ENCODE results near the gene TECTB.

Gene TECTB

GRCh38 chr10:112349521-112350085 lies 66.4 kb downstream of the TECTB start:
- no peak for DNase-seq

DNA sequence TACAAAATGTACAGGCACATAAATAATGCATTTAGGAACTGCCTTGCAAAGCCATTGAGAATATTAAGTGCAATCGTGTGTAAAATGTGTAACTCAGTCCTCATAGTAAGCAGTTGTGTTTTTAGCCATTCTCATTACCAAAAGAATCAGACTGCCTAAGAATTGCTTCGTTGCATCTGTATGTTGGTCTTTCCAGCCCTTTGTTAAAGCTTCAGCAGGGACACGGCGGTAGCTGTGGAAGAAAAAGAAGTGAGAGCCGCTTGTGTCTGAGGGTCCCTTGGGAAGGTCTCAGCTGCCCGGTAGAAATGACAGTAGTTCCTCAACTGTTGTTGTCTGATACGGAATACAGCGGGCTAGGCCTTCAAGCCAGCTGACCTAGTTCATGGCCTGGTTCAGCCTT lies 67.9 kb downstream of the TECTB start:
- DNase-seq, result no peak

DNA sequence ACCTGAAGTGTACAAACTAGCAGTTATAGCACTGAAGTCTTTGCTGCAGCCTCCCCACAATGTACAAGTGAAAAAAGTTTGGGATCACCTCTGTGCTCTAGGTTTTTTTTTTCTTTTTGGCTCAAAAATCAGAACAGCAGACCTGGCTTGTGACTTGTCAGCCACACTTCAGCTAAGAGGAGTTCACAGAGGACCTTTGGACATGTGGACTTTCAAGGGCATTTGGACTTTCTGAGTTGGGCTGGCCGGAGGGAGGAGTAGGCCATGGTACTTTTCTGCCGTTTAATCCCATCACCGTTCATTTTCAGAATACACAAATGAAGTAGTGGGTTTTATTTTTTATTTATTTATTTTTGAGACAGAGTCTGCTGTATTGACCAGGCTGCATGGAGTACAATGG lies 68.8 kb downstream of the TECTB start:
- no peak for DNase-seq

DNA sequence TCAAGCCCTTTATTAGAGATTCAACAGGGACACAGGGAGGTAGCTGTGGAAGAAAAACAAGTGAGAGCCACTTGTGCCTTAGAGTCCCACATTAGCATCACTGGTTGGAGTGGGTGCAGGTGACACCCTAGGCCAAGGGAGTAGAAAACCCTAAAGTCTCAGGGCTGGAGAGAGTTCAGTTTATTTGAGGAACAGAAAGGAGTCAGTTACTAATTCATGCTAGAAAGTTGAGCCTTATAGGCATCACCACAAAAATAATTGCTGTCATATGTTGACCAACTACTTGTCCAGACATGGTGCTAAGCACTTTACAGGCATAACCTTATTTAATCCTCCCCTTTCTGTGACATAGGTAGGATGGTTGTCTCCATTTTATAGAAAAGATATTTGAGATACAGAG lies 69.8 kb downstream of the TECTB start:
- DNase-seq, result no peak

All from amniotic stem cell (primary cell).